ENCODE results near the gene MPHOSPH6.

DNA sequence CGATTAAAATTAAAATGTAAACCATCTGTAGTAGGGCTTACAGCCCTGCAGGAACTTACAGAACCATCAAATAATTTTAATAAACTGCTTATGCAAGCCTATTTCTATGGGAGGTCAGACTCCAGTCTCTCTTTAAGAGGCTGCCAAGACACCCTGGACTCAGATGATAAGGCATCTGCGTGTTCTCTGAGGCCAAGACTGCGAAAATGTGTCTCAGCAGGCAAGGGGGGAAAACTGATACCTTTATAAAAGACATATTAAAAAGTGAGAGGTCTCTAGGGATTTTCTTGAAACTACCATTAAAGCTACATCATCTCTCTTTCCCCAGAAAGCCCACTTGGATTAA lies 32.2 kb downstream of the MPHOSPH6 start:
- TF ChIP-seq, protein P1, sequence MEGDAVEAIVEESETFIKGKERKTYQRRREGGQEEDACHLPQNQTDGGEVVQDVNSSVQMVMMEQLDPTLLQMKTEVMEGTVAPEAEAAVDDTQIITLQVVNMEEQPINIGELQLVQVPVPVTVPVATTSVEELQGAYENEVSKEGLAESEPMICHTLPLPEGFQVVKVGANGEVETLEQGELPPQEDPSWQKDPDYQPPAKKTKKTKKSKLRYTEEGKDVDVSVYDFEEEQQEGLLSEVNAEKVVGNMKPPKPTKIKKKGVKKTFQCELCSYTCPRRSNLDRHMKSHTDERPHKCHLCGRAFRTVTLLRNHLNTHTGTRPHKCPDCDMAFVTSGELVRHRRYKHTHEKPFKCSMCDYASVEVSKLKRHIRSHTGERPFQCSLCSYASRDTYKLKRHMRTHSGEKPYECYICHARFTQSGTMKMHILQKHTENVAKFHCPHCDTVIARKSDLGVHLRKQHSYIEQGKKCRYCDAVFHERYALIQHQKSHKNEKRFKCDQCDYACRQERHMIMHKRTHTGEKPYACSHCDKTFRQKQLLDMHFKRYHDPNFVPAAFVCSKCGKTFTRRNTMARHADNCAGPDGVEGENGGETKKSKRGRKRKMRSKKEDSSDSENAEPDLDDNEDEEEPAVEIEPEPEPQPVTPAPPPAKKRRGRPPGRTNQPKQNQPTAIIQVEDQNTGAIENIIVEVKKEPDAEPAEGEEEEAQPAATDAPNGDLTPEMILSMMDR (IDR thresholded peaks at IDR 0.05; ENCODE audit: borderline replicate concordance, extremely low read depth, low read length, poor library complexity, severe bottlenecking) = no peak
- TF ChIP-seq EZH2 (IDR thresholded peaks at IDR 0.05; ENCODE audit: borderline replicate concordance, low read depth, low read length, severe bottlenecking) = no peak
